ENCODE results near the gene ITLN1. TPM values are rescaled to one million over a fixed set of nuclear protein-coding genes. Genes with fewer than 3 reads are reported as not detected.

ITLN1 gene
- total RNA-seq, 4 donors from 2014 or later = 105 to 7,953 (median 2,405) TPM

- DNase-seq (ENCODE audit: low spot score) (no peak), ATAC-seq (ENCODE audit: low FRiP score) (no peak)
- no peak for TF ChIP-seq CTCF (IDR thresholded peaks at IDR 0.05)
Measured at GRCh38 chr1:160866695-160867260, 18.2 kb downstream of the ITLN1 start.

- no peak for ATAC-seq (ENCODE audit: low FRiP score)
- TF ChIP-seq CTCF (IDR thresholded peaks at IDR 0.05) = no peak
- DNase-seq (ENCODE audit: low spot score) = no peak
Measured at GRCh38 chr1:160866001-160866694, 18.8 kb downstream of the ITLN1 start.

GRCh38 chr1:160865337-160865736 is 19.6 kb downstream of the ITLN1 start:
- no peak for ATAC-seq (ENCODE audit: low FRiP score)
- TF ChIP-seq CTCF (IDR thresholded peaks at IDR 0.05) = no peak
- no peak for DNase-seq (ENCODE audit: low spot score)

GRCh38 chr1:160864173-160864572 is 20.8 kb downstream of the ITLN1 start:
- no peak for TF ChIP-seq CTCF (IDR thresholded peaks at IDR 0.05)
- no peak for DNase-seq (ENCODE audit: low spot score)
- ATAC-seq (ENCODE audit: low FRiP score) = no peak

GRCh38 chr1:160863774-160864131 is 21.2 kb downstream of the ITLN1 start:
- TF ChIP-seq CTCF (IDR thresholded peaks at IDR 0.05) = no peak
- no peak for ATAC-seq (ENCODE audit: low FRiP score)
- DNase-seq (ENCODE audit: low spot score) = no peak

- TF ChIP-seq CTCF (IDR thresholded peaks at IDR 0.05) = no peak
- no peak for DNase-seq (ENCODE audit: low spot score)
- ATAC-seq (ENCODE audit: low FRiP score) = no peak
Measured at GRCh38 chr1:160863061-160863773, 21.8 kb downstream of the ITLN1 start.

Data from omental fat pad (tissue), 4 donors.